Lower leg skin (tissue), 4 donors: ENCODE measurements around the gene LIMK2. TPM values are rescaled to one million over a fixed set of nuclear protein-coding genes. Genes with fewer than 3 reads are reported as not detected.

Experiments used
- DNase-seq, 2 donors: peaks; one replicate each; pipeline ENCODE4 v3.0.0-alpha.2; 2019; ENCODE audit warnings: low spot score in 2 of 2
- H3K4me3 ChIP-seq: fragments of 200-600 bp; sonication (generic); 2 replicates; pipeline ENCODE4 v1.5.1; 2017; ENCODE audit warnings: mild to moderate bottlenecking, low read depth; ENCODE audit not compliant: poor library complexity, severe bottlenecking
- CTCF ChIP-seq, 3 donors: fragments of 450-650 bp; IDR thresholded peaks; one replicate each; pipeline ENCODE4 v1.5.1; 2016; ENCODE audit warnings: antibody characterized with exemption in 3 of 3, mild to moderate bottlenecking in 3 of 3, moderate library complexity in 2 of 3
- POLR2A ChIP-seq, 2 donors: fragments of 450-650 bp; IDR thresholded peaks; one replicate each; pipeline ENCODE4 v1.6.1; 2016 to 2017; ENCODE audit warnings: antibody characterized with exemption in 2 of 2, mild to moderate bottlenecking in 1 of 2, moderate library complexity in 1 of 2
- WGBS, 2 donors: methylation state at CpG; one replicate each; pipeline ENCODE4 v1.1.5; 2018; 5-methylcytosine and 5-hydroxymethylcytosine counted together
- intact Hi-C: fragments of 100-400 bp; cut with DNase I; formaldehyde crosslinking; loops from one replicate; pipeline ENCODE4 v1.15.0; 2023; ENCODE audit warnings: low total_unique reads
- total RNA-seq, 4 donors: library from RNA; depleted of rRNA; stranded (reverse); fragments of >200 nt; gene quantifications; one replicate each; pipeline ENCODE4 v1.1.0, GENCODE V29; 2016

LIMK2 gene
- total RNA-seq, 4 donors from 2014 or later: 135 to 218 (median 168) TPM

- intact Hi-C loops: no loop called here
- 56 to 67% methylated on average over 1 of the region's 1 CpG for WGBS, 2 donors
These were observed 15.1 kb downstream of the LIMK2 start for GRCh38 chr22:31227186-31227585.

GRCh38 chr22:31229402-31230079 is 17.4 kb downstream of the LIMK2 start:
- intact Hi-C loops: loop anchor here (10.0 kb wide), 1 partner anchor 125 kb away; the partner anchor contains the start of gene SELENOM
- 73 to 76% methylated on average over 3 of the region's 3 CpGs for WGBS, 2 donors
- no peak overlapping the region for H3K4me3 ChIP-seq
- peak; percentile 43 to 88 for DNase-seq
- TF ChIP-seq CTCF (IDR thresholded peaks at IDR 0.05): no peak
- no peak for TF ChIP-seq POLR2A (IDR thresholded peaks at IDR 0.05)

More at GRCh38 chr22:31227186-31227585, 15.1 kb downstream of the LIMK2 start:
- no peak overlapping the region for H3K4me3 ChIP-seq
- no peak for DNase-seq
- TF ChIP-seq CTCF (IDR thresholded peaks at IDR 0.05): no peak
- TF ChIP-seq POLR2A (IDR thresholded peaks at IDR 0.05): no peak

GRCh38 chr22:31230155-31230870 is 18.2 kb downstream of the LIMK2 start:
- TF ChIP-seq CTCF (IDR thresholded peaks at IDR 0.05) (no peak), POLR2A (IDR thresholded peaks at IDR 0.05) (no peak)
- no peak overlapping the region for H3K4me3 ChIP-seq
- intact Hi-C loops: loop anchor here (10.0 kb wide), 1 partner anchor 126 kb away; the partner anchor contains the start of gene SELENOM
- no peak for DNase-seq
- 74 to 78% methylated on average over 6 of the region's 6 CpGs for WGBS, 2 donors

- WGBS, 2 donors: 62 to 63% methylated on average over 3 of the region's 3 CpGs
- intact Hi-C loops: loop anchor here (10.0 kb wide), 1 partner anchor 126 kb away; the partner anchor contains the start of gene SELENOM
- H3K4me3 ChIP-seq: no peak overlapping the region
- TF ChIP-seq CTCF (IDR thresholded peaks at IDR 0.05) (peak in 1 of 3 donors; percentile 65), POLR2A (IDR thresholded peaks at IDR 0.05) (no peak)
- peak in 1 of 2 donors; percentile 37 for DNase-seq
These were observed 18.9 kb downstream of the LIMK2 start for GRCh38 chr22:31230871-31231621.

- intact Hi-C loops: loop anchor here (10.0 kb wide), 1 partner anchor 128 kb away; the partner anchor contains the start of gene SELENOM
- no peak overlapping the region for H3K4me3 ChIP-seq
- DNase-seq: no peak
- TF ChIP-seq POLR2A (IDR thresholded peaks at IDR 0.05): no peak
- TF ChIP-seq CTCF (IDR thresholded peaks at IDR 0.05): no peak
- 84% methylated on average over 3 of the region's 3 CpGs for WGBS, 2 donors
These were observed 20.9 kb downstream of the LIMK2 start for GRCh38 chr22:31233001-31233400.
